PFSK-1 (cell line): ENCODE results near the gene PTPRM.

Experiments
- POLR2AphosphoS5 ChIP-seq: IDR thresholded peaks from 2 replicates; pipeline ENCODE4 v1.6.1; 2012; ENCODE audit warnings: low read depth, mild to moderate bottlenecking, control low read depth, low read length, moderate library complexity
- TAF1 ChIP-seq: IDR thresholded peaks from 2 replicates; pipeline ENCODE4 v1.6.1; 2012; ENCODE audit warnings: low read length, control low read depth, borderline replicate concordance; ENCODE audit not compliant: insufficient read depth

GRCh38 chr18:8121101-8121500 is 554.0 kb downstream of the PTPRM start:
- TF ChIP-seq TAF1: no peak
- no peak for TF ChIP-seq POLR2AphosphoS5
